IMR-90 (cell line): ENCODE measurements around the gene PAX2. TPM values are rescaled to one million over a fixed set of nuclear protein-coding genes. Genes with fewer than 3 reads are reported as not detected.

Experiments used
- ATAC-seq: fragments of 200-7000 bp; cut with Tn5 transposase; 2 replicates; pipeline ENCODE4 v1.9.1; 2020; ENCODE audit warnings: low read depth, mild to moderate bottlenecking, moderate library complexity
- BruUV-seq: library from RNA; stranded (reverse); fragments of 400-500 nt; replicated peaks from 2 replicates; lab custom pipeline; 2021; lab: Mats Ljungman, UMichigan
- CTCF ChIA-PET: fragments of 300-600 bp; formaldehyde crosslinking; extraction: SDS; loops from one replicate; lab custom pipeline; 2021; ENCODE audit warnings: antibody characterized with exemption; lab: Yijun Ruan, JAX
- POLR2A ChIA-PET: fragments of 300-600 bp; sonication (Branson Sonifier 250); formaldehyde crosslinking; loops from one replicate; lab custom pipeline; 2022; ENCODE audit warnings: antibody characterized with exemption; ENCODE audit not compliant: unreplicated experiment; lab: Charles Lee
- DNase-seq: peaks from one replicate; pipeline ENCODE4 v3.0.0; 2013
- H2AFZ ChIP-seq: replicated peaks from 2 replicates; pipeline ENCODE3; 2013; ENCODE audit warnings: low read length, mild to moderate bottlenecking; ENCODE audit not compliant: poor library complexity
- H2AK5ac ChIP-seq: 2 replicates; pipeline ENCODE4 v1.6.1; 2013; ENCODE audit warnings: low read depth, low read length, inconsistent platforms
- H2AK9ac ChIP-seq: replicated peaks from 2 replicates; pipeline ENCODE3; 2013; ENCODE audit warnings: mild to moderate bottlenecking, low read depth, low read length, moderate library complexity; ENCODE audit not compliant: poor library complexity
- H2BK120ac ChIP-seq: 2 replicates; pipeline ENCODE4 v1.6.1; 2013; ENCODE audit warnings: low read depth, low read length, inconsistent platforms
- H2BK15ac ChIP-seq: 3 replicates; pipeline ENCODE4 v1.6.1; 2013; ENCODE audit warnings: low read depth, low read length, inconsistent platforms
- H2BK20ac ChIP-seq: 2 replicates; pipeline ENCODE4 v1.6.1; 2013; ENCODE audit warnings: low read depth, mild to moderate bottlenecking, inconsistent platforms, low read length, moderate library complexity
- H2BK5ac ChIP-seq: 2 replicates; pipeline ENCODE4 v1.6.1; 2013; ENCODE audit warnings: mild to moderate bottlenecking, low read depth, low read length, inconsistent platforms; ENCODE audit not compliant: poor library complexity, severe bottlenecking
- H3K14ac ChIP-seq: replicated peaks from 2 replicates; pipeline ENCODE4 v1.6.1; 2013; ENCODE audit warnings: low read depth, low read length, inconsistent platforms
- H3K18ac ChIP-seq: 2 replicates; pipeline ENCODE4 v1.6.1; 2013; ENCODE audit warnings: low read depth, low read length, control low read depth
- H3K23ac ChIP-seq: 2 replicates; pipeline ENCODE4 v1.6.1; 2013; ENCODE audit warnings: low read depth, low read length, inconsistent platforms
- H3K27ac ChIP-seq: 2 replicates; pipeline ENCODE4 v1.5.1; 2013; ENCODE audit warnings: mild to moderate bottlenecking, control low read depth, low read length; ENCODE audit not compliant: insufficient read depth
- H3K27me3 ChIP-seq: 2 replicates; pipeline ENCODE4 v1.6.1; 2013; ENCODE audit warnings: low read length; ENCODE audit not compliant: control insufficient read depth, insufficient read depth
- H3K36me3 ChIP-seq: 2 replicates; pipeline ENCODE4 v1.6.1; 2013; ENCODE audit warnings: low read length, mixed read lengths; ENCODE audit not compliant: control insufficient read depth, insufficient read depth
- H3K4ac ChIP-seq: 2 replicates; pipeline ENCODE4 v1.6.1; 2013; ENCODE audit warnings: low read depth, low read length, inconsistent platforms
- H3K4me1 ChIP-seq: 2 replicates; pipeline ENCODE4 v1.6.1; 2013; ENCODE audit warnings: low read length, mixed read lengths; ENCODE audit not compliant: control insufficient read depth, insufficient read depth
- H3K4me2 ChIP-seq: 2 replicates; pipeline ENCODE4 v1.6.1; 2013; ENCODE audit warnings: low read depth, mild to moderate bottlenecking, control low read depth, low read length, moderate library complexity
- H3K4me3 ChIP-seq: 2 replicates; pipeline ENCODE4 v1.5.1; 2013; ENCODE audit warnings: low read depth, mild to moderate bottlenecking, control low read depth, low read length, moderate library complexity; ENCODE audit not compliant: insufficient read depth
- H3K56ac ChIP-seq: 2 replicates; pipeline ENCODE4 v1.6.1; 2013; ENCODE audit warnings: low read length, inconsistent platforms; ENCODE audit not compliant: insufficient read depth; ENCODE audit errors: extremely low read depth
- H3K79me1 ChIP-seq, 2 experiments: 2 replicates each; pipeline ENCODE4 v1.6.1; 2013; ENCODE audit warnings: low read length in 2 of 2, inconsistent platforms in 1 of 2, low read depth in 1 of 2
- H3K9ac ChIP-seq: 2 replicates; pipeline ENCODE4 v1.6.1; 2013; ENCODE audit warnings: low read depth, low read length, control low read depth
- H3K9me1 ChIP-seq: 2 replicates; pipeline ENCODE4 v1.6.1; 2013; ENCODE audit warnings: low read length, inconsistent platforms; ENCODE audit not compliant: insufficient read depth
- H3K9me3 ChIP-seq: 2 replicates; pipeline ENCODE4 v1.6.1; 2013; ENCODE audit warnings: low read length; ENCODE audit not compliant: control insufficient read depth, insufficient read depth
- H4K20me1 ChIP-seq: 2 replicates; pipeline ENCODE4 v1.6.1; 2013; ENCODE audit warnings: low read length, inconsistent platforms; ENCODE audit not compliant: insufficient read depth
- H4K5ac ChIP-seq: 2 replicates; pipeline ENCODE4 v1.6.1; 2013; ENCODE audit warnings: mild to moderate bottlenecking, low read depth, low read length, control low read depth
- H4K8ac ChIP-seq, 2 experiments: 2 replicates each; pipeline ENCODE4 v1.6.1; 2013; ENCODE audit warnings: low read depth in 2 of 2, low read length in 2 of 2, control low read depth in 1 of 2, inconsistent platforms in 1 of 2
- H4K91ac ChIP-seq: 2 replicates; pipeline ENCODE4 v1.6.1; 2013; ENCODE audit warnings: low read depth, low read length, inconsistent platforms; ENCODE audit not compliant: insufficient read depth
- CEBPB ChIP-seq: IDR thresholded peaks from 2 replicates; pipeline ENCODE4 v1.6.1; 2012; ENCODE audit warnings: low read depth, low read length, improper control_type of control experiment
- CHD1 ChIP-seq: IDR thresholded peaks from 2 replicates; pipeline ENCODE4 v1.6.1; 2012; ENCODE audit warnings: low read depth, low read length, improper control_type of control experiment
- MAFK ChIP-seq: IDR thresholded peaks from 2 replicates; pipeline ENCODE4 v1.6.1; 2012; ENCODE audit warnings: low read depth, low read length, improper control_type of control experiment
- MAZ ChIP-seq: IDR thresholded peaks from 2 replicates; pipeline ENCODE4 v1.6.1; 2012; ENCODE audit warnings: low read depth, mild to moderate bottlenecking, low read length, improper control_type of control experiment, moderate library complexity, borderline replicate concordance
- NFE2L2 ChIP-seq: fragments of 150-350 bp; IDR thresholded peaks from 2 replicates; pipeline ENCODE4 v1.6.1; 2016; ENCODE audit warnings: low read depth, mild to moderate bottlenecking, low read length
- POLR2A ChIP-seq: IDR thresholded peaks from 2 replicates; pipeline ENCODE4 v1.6.1; 2012; ENCODE audit warnings: mild to moderate bottlenecking, low read depth, low read length
- RAD21 ChIP-seq: IDR thresholded peaks from 2 replicates; pipeline ENCODE4 v1.6.1; 2012; ENCODE audit warnings: low read length, improper control_type of control experiment
- RCOR1 ChIP-seq: IDR thresholded peaks from 2 replicates; pipeline ENCODE4 v1.6.1; 2012; ENCODE audit warnings: mild to moderate bottlenecking, low read length, improper control_type of control experiment; ENCODE audit not compliant: insufficient replicate concordance
- RFX5 ChIP-seq: IDR thresholded peaks from 2 replicates; pipeline ENCODE4 v1.8.0; 2012; ENCODE audit warnings: low read depth, mild to moderate bottlenecking, low read length, moderate library complexity
- SMC3 ChIP-seq: fragments of 150-350 bp; IDR thresholded peaks from 2 replicates; pipeline ENCODE4 v1.6.1; 2016; ENCODE audit warnings: low read depth, mild to moderate bottlenecking, antibody characterized with exemption, low read length, moderate library complexity
- WGBS, 2 experiments: methylation state at CpG; one replicate each; pipeline versions ENCODE4 v1.1.5 to v1.1.7; 2013; ENCODE audit warnings: missing lambda C conversion rate in 2 of 2; ENCODE audit not compliant: insufficient read length in 1 of 2; ENCODE audit errors: extremely low coverage in 2 of 2; 5-methylcytosine and 5-hydroxymethylcytosine counted together
- dilution Hi-C: fragments of 300-500 bp; cut with HindIII; formaldehyde crosslinking; loops from one replicate; pipeline ENCODE4 v1.14.3; 2018; ENCODE audit warnings: low sequenced_read_pairs; ENCODE audit not compliant: unreplicated experiment
- in situ Hi-C: fragments of 300-500 bp; cut with MboI; formaldehyde crosslinking; loops from 3 replicates; pipeline ENCODE4 v1.14.3; 2019; ENCODE audit warnings: low sequenced_read_pairs, inconsistent platforms, mixed read lengths
- intact Hi-C: fragments of 100-400 bp; cut with micrococcal nuclease; formaldehyde crosslinking; loops from 2 replicates; pipeline ENCODE4 v1.10.0; 2022
- polyA plus RNA-seq, 3 experiments: library from polyadenylated mRNA; depleted of rRNA; stranded (reverse); fragments of >200 nt; gene quantifications; 2 replicates each; pipeline ENCODE4 v1.2.3, GENCODE V29; 2012; ENCODE audit warnings: low replicate concordance in 1 of 3
- total RNA-seq: library from RNA; depleted of rRNA; stranded (reverse); fragments of >200 nt; gene quantifications from 2 replicates; pipeline ENCODE4 v1.2.3, GENCODE V29; 2012
- TF ChIP-seq, protein P1 (sequence below): fragments of 150-350 bp; IDR thresholded peaks from 2 replicates; pipeline ENCODE4 v1.6.1; 2016; ENCODE audit warnings: low read depth, mild to moderate bottlenecking, low read length, moderate library complexity, borderline replicate concordance
- TF ChIP-seq, protein P2 (sequence below): fragments of 150-350 bp; IDR thresholded peaks from 2 replicates; pipeline ENCODE4 v1.6.1; 2017; ENCODE audit warnings: mild to moderate bottlenecking, antibody characterized with exemption, low read length, low read depth
- TF ChIP-seq, protein P3 (sequence below): conservative IDR thresholded peaks from 2 replicates; pipeline ENCODE4 v1.5.1; 2012; ENCODE audit warnings: mild to moderate bottlenecking, low read depth, low read length, improper control_type of control experiment

Gene PAX2
- total and polyA plus RNA-seq, 2 of the 4 experiments (the other 2 are of a cell fraction): not detected

DNA sequence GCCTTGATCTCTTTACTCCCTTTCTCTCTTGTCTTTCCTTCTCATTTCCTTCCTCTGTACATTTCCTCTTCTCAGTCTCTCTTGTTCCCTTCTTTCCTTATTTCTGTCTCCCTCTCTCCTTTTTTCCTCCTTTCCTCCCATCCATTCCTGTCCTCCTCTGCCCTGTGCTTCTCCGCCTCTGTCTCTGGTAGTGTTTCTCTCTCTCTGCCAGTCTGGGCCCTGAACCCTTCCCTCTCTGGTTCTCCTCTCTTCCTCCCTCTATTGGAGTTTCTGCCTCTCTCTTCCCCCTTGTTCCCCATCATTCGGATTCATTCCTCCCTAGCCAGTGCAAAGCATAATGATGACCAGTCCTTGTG, 13.2 kb upstream of the PAX2 start:
- H3K9me3 ChIP-seq: no peaks in the 10 kb centered on the region
- no peak overlapping the region for H3K56ac ChIP-seq
- H3K14ac ChIP-seq: no peak overlapping the region
- H2BK5ac ChIP-seq: no peak overlapping the region
- no peak overlapping the region for H2BK20ac ChIP-seq
- peaks cover 94% of the 10 kb centered on the region for H3K27me3 ChIP-seq
- H3K36me3 ChIP-seq: no peaks in the 10 kb centered on the region
- no peak overlapping the region for H4K91ac ChIP-seq
- 33% methylated on average over 1 of the region's 2 CpGs; no CpG with 5 or more reads in 1 of the 2 experiments for WGBS, 2 experiments
- no peaks in the 10 kb centered on the region for H3K9me1 ChIP-seq
- H3K27ac ChIP-seq: no peak overlapping the region
- in situ Hi-C loops (no loop called here), intact Hi-C loops (no loop called here), dilution Hi-C loops (no loop called here)
- H4K20me1 ChIP-seq: no peaks in the 10 kb centered on the region
- H3K79me1 ChIP-seq: no peaks in the 10 kb centered on the region
- no peak overlapping the region for H4K8ac ChIP-seq
- H2AFZ ChIP-seq: no peak overlapping the region
- no peak for DNase-seq
- no peak for ATAC-seq
- H3K4ac ChIP-seq: no peak overlapping the region
- POLR2A ChIA-PET: no interaction called here
- H3K4me3 ChIP-seq: no peak overlapping the region
- no peak overlapping the region for H4K5ac ChIP-seq
- H2BK15ac ChIP-seq: no peak overlapping the region
- no peak overlapping the region for H3K18ac ChIP-seq
- CTCF ChIA-PET: no interaction called here
- H3K4me1 ChIP-seq: no peaks in the 10 kb centered on the region
- TF ChIP-seq, protein P1, sequence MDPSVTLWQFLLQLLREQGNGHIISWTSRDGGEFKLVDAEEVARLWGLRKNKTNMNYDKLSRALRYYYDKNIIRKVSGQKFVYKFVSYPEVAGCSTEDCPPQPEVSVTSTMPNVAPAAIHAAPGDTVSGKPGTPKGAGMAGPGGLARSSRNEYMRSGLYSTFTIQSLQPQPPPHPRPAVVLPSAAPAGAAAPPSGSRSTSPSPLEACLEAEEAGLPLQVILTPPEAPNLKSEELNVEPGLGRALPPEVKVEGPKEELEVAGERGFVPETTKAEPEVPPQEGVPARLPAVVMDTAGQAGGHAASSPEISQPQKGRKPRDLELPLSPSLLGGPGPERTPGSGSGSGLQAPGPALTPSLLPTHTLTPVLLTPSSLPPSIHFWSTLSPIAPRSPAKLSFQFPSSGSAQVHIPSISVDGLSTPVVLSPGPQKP: no peak
- TF ChIP-seq RFX5 (no peak), RAD21 (no peak), POLR2A (no peak), CHD1 (no peak), SMC3 (no peak), CEBPB (no peak), MAFK (no peak), NFE2L2 (no peak), RCOR1 (no peak), MAZ (no peak)
- TF ChIP-seq, protein P2, sequence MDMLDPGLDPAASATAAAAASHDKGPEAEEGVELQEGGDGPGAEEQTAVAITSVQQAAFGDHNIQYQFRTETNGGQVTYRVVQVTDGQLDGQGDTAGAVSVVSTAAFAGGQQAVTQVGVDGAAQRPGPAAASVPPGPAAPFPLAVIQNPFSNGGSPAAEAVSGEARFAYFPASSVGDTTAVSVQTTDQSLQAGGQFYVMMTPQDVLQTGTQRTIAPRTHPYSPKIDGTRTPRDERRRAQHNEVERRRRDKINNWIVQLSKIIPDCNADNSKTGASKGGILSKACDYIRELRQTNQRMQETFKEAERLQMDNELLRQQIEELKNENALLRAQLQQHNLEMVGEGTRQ: no peak
- TF ChIP-seq, protein P3, sequence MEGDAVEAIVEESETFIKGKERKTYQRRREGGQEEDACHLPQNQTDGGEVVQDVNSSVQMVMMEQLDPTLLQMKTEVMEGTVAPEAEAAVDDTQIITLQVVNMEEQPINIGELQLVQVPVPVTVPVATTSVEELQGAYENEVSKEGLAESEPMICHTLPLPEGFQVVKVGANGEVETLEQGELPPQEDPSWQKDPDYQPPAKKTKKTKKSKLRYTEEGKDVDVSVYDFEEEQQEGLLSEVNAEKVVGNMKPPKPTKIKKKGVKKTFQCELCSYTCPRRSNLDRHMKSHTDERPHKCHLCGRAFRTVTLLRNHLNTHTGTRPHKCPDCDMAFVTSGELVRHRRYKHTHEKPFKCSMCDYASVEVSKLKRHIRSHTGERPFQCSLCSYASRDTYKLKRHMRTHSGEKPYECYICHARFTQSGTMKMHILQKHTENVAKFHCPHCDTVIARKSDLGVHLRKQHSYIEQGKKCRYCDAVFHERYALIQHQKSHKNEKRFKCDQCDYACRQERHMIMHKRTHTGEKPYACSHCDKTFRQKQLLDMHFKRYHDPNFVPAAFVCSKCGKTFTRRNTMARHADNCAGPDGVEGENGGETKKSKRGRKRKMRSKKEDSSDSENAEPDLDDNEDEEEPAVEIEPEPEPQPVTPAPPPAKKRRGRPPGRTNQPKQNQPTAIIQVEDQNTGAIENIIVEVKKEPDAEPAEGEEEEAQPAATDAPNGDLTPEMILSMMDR: no peak
- no peak overlapping the region for H3K4me2 ChIP-seq
- H3K9ac ChIP-seq: no peak overlapping the region
- no peak overlapping the region for H2AK5ac ChIP-seq
- no peak overlapping the region for H3K23ac ChIP-seq
- no peak overlapping the region for H2BK120ac ChIP-seq
- no peak overlapping the region for H2AK9ac ChIP-seq
- BruUV-seq: no TSS peak
